Measurements from ENCODE around the gene LRRC36.
A peak's percentile ranks its signal among the peaks of the same experiment; 100 is the strongest.

Gene LRRC36, protein sequence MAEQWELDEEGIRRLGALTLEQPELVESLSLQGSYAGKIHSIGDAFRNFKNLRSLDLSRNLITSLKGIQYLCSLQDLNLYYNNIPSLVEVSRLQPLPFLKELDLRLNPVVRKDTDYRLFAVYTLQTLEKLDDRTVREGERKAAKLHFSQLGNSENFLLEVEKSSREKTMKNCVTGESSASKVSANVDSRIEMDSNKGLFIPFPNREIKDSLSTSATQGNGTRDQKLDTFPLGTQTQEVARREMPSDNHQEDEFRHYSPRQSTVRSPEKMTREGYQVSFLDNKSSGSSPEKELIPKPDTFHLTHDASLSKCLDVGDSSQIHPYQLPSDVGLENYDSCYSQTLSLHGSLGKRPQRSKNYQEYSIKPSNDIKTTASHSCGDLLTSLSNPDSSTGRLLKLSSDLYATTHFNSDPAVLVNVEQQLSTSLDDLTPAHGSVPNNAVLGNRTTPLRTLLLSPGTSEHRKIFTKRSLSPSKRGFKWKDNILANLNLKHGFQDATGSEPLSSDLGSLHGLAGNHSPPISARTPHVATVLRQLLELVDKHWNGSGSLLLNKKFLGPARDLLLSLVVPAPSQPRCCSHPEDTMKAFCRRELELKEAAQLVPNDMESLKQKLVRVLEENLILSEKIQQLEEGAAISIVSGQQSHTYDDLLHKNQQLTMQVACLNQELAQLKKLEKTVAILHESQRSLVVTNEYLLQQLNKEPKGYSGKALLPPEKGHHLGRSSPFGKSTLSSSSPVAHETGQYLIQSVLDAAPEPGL

DNA sequence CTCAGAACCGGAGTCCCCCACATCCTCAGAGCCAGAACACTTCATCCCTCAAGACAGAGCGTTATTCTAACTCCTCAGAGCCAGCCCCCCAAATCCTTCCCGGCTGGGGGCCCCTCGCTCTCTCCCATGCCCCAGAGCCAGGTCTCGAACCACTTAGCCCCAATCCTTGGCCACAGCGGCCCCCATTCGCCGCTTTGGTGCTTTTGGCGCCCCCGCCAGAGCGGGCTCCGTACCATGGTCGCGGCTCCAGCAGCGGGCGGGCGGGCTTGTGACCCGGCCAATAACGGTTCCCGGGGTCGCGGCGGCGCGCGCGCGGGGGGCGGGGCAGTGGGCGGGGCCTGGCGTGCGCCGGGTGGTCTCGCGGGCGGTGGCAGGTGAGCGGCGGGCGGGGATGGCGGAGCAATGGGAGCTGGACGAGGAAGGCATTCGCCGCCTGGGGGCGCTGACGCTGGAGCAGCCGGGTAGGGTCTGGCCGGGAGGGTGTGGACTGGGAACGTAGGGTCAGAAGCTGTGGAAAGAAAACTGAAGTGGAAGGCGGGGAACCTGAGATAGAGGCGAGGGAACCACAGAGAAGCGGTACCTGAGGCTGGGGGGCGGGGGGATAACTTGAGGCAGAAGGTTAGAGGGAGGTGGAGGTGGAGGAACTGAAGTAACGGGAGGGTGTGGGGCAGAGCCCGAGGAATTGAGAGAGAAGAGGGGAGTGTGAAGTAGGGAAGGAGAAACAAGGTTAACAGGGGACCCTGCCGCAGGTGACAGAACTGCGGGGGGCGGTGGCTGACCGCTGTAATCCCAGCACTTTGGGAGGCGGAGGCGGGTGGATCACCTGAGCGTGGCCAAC is at the start of gene LRRC36, which contains the start of gene KCTD19:
LRRC36 (plus strand) TSS at position 344 of the 838 bp plus-strand sequence; CDS start at position 392, 48 bp downstream.
KCTD19 (minus strand) TSS at position 270 of the 838 bp plus-strand sequence; CDS start at position 236, 34 bp downstream.
- TF ChIP-seq, protein P1, sequence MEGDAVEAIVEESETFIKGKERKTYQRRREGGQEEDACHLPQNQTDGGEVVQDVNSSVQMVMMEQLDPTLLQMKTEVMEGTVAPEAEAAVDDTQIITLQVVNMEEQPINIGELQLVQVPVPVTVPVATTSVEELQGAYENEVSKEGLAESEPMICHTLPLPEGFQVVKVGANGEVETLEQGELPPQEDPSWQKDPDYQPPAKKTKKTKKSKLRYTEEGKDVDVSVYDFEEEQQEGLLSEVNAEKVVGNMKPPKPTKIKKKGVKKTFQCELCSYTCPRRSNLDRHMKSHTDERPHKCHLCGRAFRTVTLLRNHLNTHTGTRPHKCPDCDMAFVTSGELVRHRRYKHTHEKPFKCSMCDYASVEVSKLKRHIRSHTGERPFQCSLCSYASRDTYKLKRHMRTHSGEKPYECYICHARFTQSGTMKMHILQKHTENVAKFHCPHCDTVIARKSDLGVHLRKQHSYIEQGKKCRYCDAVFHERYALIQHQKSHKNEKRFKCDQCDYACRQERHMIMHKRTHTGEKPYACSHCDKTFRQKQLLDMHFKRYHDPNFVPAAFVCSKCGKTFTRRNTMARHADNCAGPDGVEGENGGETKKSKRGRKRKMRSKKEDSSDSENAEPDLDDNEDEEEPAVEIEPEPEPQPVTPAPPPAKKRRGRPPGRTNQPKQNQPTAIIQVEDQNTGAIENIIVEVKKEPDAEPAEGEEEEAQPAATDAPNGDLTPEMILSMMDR (IDR thresholded peaks at IDR 0.05), result no peak

DNA sequence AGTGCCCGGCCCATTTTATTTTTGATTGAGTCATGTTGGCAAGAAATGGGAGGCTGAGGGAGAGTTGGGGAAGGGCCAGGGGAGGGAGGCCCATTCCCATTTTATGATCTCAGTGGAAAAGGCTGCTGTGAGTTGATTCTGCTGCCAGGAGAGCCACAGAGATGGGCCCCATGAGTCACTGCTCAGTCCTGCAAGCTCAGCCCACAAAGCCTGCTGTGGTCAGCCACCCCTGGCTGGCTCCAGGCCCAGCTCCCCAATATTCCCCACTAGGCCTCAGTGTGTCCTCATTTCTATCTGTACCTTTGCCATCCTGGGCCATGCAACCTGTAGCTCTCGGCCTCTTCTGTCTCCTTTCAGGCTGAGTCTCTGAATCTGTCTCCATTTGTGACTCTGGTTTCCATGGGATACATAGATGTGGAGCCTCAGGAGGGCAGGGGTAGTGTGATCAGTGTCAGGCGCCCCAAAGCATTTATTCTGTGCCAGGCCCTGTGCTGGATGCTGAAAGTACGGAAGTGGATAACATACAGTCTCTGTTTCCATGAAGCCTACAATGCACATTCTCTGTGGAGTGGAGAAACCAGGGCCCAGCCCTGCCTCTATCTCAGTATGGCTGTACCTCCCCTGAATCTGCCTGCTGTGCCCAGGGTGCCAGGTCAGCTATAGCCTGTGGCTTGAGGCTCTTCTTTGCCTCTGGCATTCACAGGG is 49.2 kb upstream of the LRRC36 start:
- TF ChIP-seq, protein P1 (IDR thresholded peaks at IDR 0.05), result no peak

DNA sequence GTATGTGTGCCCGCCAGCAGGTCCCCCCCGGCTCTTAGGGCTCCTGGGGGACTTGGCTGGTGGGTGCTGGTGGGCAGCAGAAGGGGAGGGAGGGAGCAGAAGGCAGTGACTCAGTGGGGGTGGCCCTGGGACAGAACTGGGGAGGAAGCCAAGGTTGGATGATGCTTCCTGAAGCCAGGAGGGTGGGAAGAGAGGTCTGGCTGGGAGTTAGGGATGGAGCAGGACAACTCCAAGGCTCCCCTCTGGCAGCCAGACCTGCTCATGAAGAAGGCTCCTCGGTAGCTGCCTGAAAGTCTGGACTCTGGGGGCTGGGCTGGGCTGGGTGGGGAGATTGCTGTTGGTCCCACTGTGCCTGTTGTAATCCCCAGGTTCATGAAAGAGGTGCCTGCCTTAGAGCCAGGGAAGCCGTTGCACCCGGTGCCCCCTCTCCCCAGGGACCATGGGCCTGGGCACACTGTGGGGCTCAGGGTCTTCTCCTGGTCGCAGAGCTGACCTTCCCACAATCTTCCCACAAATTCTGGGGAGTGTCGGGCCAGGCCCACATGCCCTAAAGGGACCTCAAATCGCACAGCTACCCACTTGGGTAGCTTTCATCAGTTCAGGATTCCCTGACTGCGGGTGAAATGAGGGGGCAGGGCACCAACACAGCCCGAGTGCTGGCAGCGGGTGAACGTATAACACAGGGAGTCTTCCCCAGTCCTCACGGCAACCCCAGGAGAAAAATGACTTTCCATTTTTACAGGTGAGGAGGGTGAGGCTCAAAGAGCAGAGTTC is 48.4 kb upstream of the LRRC36 start:
- TF ChIP-seq, protein P1 (IDR thresholded peaks at IDR 0.05), result no peak

DNA sequence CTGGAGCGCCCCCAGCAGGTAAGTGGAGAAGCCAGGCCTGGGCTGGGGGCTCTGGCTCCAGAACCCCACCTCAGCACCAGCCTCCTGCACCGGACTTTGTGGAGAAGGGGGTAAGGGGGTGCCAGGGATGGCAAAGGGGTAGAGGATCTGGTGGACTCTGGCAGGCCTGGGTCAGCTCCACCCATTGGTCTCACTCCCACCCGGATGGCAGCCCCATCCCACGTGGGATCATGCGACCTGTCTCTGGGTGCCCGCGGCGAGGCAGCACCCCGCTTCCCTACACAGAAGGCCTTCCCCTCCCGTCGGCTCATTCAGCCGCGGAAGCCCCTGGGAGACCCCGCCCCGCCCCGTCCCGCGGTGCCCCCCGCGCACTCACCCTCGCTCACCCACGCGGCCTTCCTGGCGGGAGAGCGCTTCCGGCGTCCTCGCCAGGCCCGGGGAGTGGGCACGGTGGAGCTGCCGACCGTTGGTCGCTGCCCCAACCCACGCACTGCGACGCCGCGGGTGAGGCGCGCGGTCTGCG is 47.8 kb upstream of the LRRC36 start:
- TF ChIP-seq, protein P1 (IDR thresholded peaks at IDR 0.05), result peak; percentile 46

DNA sequence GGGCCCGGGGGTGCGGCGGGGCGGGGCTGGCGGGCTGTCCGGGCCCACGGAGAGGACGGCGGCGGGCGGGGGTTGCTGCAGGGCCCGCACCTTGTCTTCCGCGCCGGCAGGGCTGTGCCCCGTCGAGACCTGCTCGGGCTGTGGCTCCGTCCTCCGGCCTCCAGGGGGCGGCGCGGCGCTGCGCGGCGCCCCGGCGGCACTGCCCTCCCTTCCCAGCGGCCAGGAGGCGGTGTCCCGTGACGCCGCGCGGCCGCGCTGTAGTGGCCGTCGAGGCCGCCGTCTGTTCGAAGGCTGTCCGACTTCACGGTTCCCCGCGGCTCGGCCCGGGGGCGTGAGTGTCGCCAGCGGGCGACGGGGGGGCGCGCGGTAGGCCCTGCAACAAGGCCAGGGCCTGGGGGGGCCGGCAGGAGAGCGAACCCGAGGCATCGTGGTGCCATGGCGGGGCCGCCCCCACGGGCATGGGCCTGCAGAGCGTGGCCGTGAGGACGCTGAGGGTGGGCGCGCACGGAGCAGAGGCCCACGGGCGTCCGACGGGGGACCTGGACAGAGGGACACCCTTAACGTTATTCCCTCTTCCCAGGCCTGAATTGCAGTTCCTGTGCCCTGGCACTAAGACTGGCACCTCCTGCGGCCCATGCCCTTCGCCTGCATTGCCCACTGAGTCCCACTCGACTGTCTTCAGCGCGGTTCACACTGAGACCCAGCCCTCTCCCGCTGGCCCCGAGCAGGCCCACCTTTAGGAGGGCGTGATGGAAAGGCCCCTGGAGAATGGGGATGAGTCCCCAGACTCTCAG is 47.1 kb upstream of the LRRC36 start, which contains the start of gene PLEKHG4:
PLEKHG4 (plus strand) TSS at position 237 of the 794 bp plus-strand sequence; CDS start at position 750, 513 bp downstream.
- TF ChIP-seq, protein P1 (IDR thresholded peaks at IDR 0.05), result peak; percentile 80

Data from LNCAP (cell line).